ENCODE data around the gene KHDRBS1.
A peak's percentile ranks its signal among the peaks of the same experiment; 100 is the strongest.

The KHDRBS1 gene

GRCh38 chr1:32013386-32014198 is at the start of gene KHDRBS1:
KHDRBS1 (plus strand) TSS chr1:32013868; CDS start chr1:32013996, 128 bp downstream.
- peak; percentile 98 for DNase-seq (ENCODE audit: low read depth)
- no peak for TF ChIP-seq CTCF (IDR thresholded peaks at IDR 0.05; ENCODE audit: insufficient read depth, low read depth, low read length, missing control alignments)
- peak within 1 kb of the TSS; percentile 95 for H3K4me3 ChIP-seq (ENCODE audit: low read length)

- no peak for TF ChIP-seq CTCF (IDR thresholded peaks at IDR 0.05; ENCODE audit: insufficient read depth, low read depth, low read length, missing control alignments)
- no peak for DNase-seq (ENCODE audit: low read depth)
Measured at GRCh38 chr1:31970873-31971272, 42.8 kb upstream of the KHDRBS1 start.

GRCh38 chr1:31976401-31976800 is 37.3 kb upstream of the KHDRBS1 start:
- no peak overlapping the region for H3K4me3 ChIP-seq (ENCODE audit: low read length)
- peak; percentile 54 for DNase-seq (ENCODE audit: low read depth)
- TF ChIP-seq CTCF (IDR thresholded peaks at IDR 0.05; ENCODE audit: insufficient read depth, low read depth, low read length, missing control alignments): no peak

More at GRCh38 chr1:31970873-31971272, 42.8 kb upstream of the KHDRBS1 start:
- no peak overlapping the region for H3K4me3 ChIP-seq (ENCODE audit: low read length)

GRCh38 chr1:31977385-31978131 is 36.1 kb upstream of the KHDRBS1 start:
- no peak overlapping the region for H3K4me3 ChIP-seq (ENCODE audit: low read length)
- TF ChIP-seq CTCF (IDR thresholded peaks at IDR 0.05; ENCODE audit: insufficient read depth, low read depth, low read length, missing control alignments): peak; percentile 38
- peak; percentile 69 for DNase-seq (ENCODE audit: low read depth)

- H3K4me3 ChIP-seq (ENCODE audit: low read length): no peak overlapping the region
- TF ChIP-seq CTCF (IDR thresholded peaks at IDR 0.05; ENCODE audit: insufficient read depth, low read depth, low read length, missing control alignments): no peak
- DNase-seq (ENCODE audit: low read depth): no peak
Measured at GRCh38 chr1:31978843-31979400, 34.7 kb upstream of the KHDRBS1 start.

- no peak overlapping the region for H3K4me3 ChIP-seq (ENCODE audit: low read length)
- DNase-seq (ENCODE audit: low read depth): no peak
- TF ChIP-seq CTCF (IDR thresholded peaks at IDR 0.05; ENCODE audit: insufficient read depth, low read depth, low read length, missing control alignments): no peak
Measured at GRCh38 chr1:31980835-31981455, 32.7 kb upstream of the KHDRBS1 start.
